Measurements from ENCODE around the gene PRKN. TPM values are rescaled to one million over a fixed set of nuclear protein-coding genes. Genes with fewer than 3 reads are reported as not detected.
"Not testable (repeated sequence)": the region's sequence is repeated elsewhere in the genome, so short reads cannot be mapped to it uniquely, and the experiment has no call there.

The PRKN gene
- total and polyA plus RNA-seq, 2 experiments from 2014 or later, result 11.7 to 28.1 TPM

DNA sequence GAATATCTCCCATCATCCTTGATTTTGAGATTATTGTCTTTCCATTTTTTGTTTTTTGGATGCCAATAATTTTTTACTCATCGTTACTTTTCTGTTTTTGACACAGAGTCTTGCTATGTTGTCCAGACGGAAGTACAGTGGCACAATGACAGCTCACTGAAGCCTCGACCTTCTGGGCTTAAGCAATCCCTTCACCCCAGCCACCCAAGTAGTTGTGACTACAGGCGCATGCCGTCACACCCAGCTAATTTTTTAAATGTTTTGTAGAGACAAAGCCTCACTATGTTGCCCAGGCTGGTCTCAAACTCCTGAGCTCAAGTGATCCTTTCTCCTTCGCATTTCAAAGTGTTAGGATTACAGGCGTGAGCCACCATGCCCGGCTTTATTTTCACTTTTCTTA, 851.3 kb downstream of the PRKN start:
- Histone ChIP-seq H3K27ac (no peak overlapping the region), H3K27me3 (no peaks in the 10 kb centered on the region), H3K9me3 (ENCODE audit: low read depth) (no peaks in the 10 kb centered on the region), H3K36me3 (no peaks in the 10 kb centered on the region), H3K4me1 (ENCODE audit: low read depth) (no peaks in the 10 kb centered on the region), H3K4me3 (no peak overlapping the region)
- TF ChIP-seq, protein P1, sequence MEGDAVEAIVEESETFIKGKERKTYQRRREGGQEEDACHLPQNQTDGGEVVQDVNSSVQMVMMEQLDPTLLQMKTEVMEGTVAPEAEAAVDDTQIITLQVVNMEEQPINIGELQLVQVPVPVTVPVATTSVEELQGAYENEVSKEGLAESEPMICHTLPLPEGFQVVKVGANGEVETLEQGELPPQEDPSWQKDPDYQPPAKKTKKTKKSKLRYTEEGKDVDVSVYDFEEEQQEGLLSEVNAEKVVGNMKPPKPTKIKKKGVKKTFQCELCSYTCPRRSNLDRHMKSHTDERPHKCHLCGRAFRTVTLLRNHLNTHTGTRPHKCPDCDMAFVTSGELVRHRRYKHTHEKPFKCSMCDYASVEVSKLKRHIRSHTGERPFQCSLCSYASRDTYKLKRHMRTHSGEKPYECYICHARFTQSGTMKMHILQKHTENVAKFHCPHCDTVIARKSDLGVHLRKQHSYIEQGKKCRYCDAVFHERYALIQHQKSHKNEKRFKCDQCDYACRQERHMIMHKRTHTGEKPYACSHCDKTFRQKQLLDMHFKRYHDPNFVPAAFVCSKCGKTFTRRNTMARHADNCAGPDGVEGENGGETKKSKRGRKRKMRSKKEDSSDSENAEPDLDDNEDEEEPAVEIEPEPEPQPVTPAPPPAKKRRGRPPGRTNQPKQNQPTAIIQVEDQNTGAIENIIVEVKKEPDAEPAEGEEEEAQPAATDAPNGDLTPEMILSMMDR (IDR thresholded peaks at IDR 0.05; ENCODE audit: low read depth, low read length), result no peak
- no peak for DNase-seq (ENCODE audit: low read depth in 1 of 2, low spot score in 1 of 2)

DNA sequence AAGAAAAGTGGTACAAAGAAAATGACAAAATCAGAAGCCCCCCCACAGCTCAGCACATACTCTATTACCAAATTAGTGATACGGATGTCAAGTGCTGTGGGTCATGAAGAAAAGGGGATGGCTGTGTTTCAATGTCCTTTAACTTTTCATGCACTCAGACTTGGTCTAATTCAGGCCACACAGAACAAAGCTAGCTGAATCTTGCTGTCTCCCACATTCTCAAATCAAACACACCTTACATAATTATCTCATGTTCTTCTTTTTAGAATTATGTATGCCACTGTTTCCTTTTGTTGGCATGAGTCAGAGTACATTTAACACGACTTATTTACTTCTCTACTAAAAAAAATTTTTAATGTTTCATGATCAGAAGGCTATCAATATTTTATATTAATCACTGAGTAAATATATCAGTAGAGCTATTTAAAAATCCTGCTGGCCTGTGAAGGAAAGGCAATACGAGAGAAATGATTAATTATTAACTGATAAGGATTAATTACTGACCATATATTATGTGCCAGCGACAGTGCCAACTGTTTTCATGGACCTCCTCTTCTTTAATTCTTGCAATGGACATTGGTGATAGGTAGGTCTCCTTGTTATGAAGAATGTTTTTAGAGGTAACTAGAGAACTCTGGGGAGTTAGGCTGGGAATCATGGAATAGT, 857.2 kb downstream of the PRKN start:
- no peak for DNase-seq (ENCODE audit: low read depth in 1 of 2, low spot score in 1 of 2)
- Histone ChIP-seq H3K36me3 (no peaks in the 10 kb centered on the region), H3K27me3 (no peaks in the 10 kb centered on the region), H3K4me1 (ENCODE audit: low read depth) (no peaks in the 10 kb centered on the region), H3K27ac (no peak overlapping the region), H3K9me3 (ENCODE audit: low read depth) (no peaks in the 10 kb centered on the region), H3K4me3 (no peak overlapping the region)
- TF ChIP-seq, protein P1 (IDR thresholded peaks at IDR 0.05; ENCODE audit: low read depth, low read length), result no peak

DNA sequence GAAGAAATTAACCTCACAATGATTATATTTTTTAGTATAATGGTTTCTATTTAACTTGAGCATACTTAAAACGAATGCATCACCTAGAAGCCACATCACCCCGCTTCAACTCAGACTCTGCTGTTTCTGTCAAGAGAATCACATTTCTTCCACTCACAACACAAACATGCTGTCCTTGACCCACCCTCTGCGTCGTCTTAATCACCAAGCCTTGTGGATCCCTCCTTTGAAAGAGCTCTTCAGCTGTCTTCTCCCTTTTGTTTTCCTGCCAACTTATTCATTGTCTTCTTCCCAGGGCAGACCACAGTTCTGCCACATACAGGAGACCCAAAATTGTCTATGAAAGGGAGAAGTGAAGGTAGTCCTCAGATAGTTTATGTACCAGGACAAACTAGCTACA, 858.1 kb downstream of the PRKN start:
- Histone ChIP-seq H3K4me1 (ENCODE audit: low read depth) (no peaks in the 10 kb centered on the region), H3K9me3 (ENCODE audit: low read depth) (no peaks in the 10 kb centered on the region), H3K27me3 (no peaks in the 10 kb centered on the region), H3K4me3 (no peak overlapping the region), H3K36me3 (no peaks in the 10 kb centered on the region), H3K27ac (no peak overlapping the region)
- no peak for DNase-seq (ENCODE audit: low read depth in 1 of 2, low spot score in 1 of 2)
- TF ChIP-seq, protein P1 (IDR thresholded peaks at IDR 0.05; ENCODE audit: low read depth, low read length), result no peak

DNA sequence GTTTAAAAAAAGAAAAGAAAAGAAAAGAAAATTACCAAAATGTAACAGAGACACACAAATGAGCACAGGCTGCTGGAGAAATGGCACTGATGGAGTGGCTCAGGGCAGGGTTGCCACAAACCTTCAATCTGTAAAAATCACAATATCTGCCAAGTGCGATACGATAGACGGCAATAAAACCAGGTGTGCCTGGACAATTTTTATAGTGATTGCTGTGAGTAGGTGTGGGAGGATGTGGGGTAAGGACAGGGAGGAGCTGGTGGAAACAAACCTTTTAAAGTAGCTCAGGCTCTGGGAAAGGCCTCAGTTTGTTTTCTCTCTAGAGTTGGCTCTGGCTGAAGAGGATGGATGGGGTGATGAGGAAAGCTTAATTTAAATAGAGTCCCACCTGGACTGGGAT, 861.0 kb downstream of the PRKN start:
- H3K4me3 ChIP-seq, result no peak overlapping the region
- no peak overlapping the region for H3K27ac ChIP-seq
- H3K36me3 ChIP-seq, result no peaks in the 10 kb centered on the region
- no peaks in the 10 kb centered on the region for H3K4me1 ChIP-seq (ENCODE audit: low read depth)
- H3K27me3 ChIP-seq, result no peaks in the 10 kb centered on the region
- DNase-seq (ENCODE audit: low read depth in 1 of 2, low spot score in 1 of 2), result no peak
- TF ChIP-seq, protein P1 (IDR thresholded peaks at IDR 0.05; ENCODE audit: low read depth, low read length), result no peak
- H3K9me3 ChIP-seq (ENCODE audit: low read depth), result no peaks in the 10 kb centered on the region

DNA sequence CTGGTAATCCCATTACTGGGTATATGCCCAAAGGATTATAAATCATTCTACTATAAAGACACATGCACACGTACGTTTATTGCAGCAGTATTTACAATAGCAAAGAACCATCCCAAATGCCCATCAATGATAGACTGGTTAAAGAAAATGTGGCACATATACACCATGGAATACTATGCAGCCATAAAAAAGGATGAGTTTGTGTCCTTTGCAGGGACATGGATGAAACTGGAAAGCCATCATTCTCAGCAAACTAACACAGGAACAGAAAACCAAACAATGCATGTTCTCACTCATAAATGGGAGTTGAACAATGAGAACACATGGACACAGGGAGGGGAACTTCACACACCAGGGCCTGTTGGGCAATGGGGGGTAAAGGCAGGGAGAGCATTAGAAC, 866.5 kb downstream of the PRKN start:
- not testable (repeated sequence) for H3K27ac ChIP-seq; H3K36me3 ChIP-seq; DNase-seq (ENCODE audit: low read depth in 1 of 2, low spot score in 1 of 2); H3K4me3 ChIP-seq; H3K4me1 ChIP-seq (ENCODE audit: low read depth); H3K9me3 ChIP-seq (ENCODE audit: low read depth); H3K27me3 ChIP-seq

DNA sequence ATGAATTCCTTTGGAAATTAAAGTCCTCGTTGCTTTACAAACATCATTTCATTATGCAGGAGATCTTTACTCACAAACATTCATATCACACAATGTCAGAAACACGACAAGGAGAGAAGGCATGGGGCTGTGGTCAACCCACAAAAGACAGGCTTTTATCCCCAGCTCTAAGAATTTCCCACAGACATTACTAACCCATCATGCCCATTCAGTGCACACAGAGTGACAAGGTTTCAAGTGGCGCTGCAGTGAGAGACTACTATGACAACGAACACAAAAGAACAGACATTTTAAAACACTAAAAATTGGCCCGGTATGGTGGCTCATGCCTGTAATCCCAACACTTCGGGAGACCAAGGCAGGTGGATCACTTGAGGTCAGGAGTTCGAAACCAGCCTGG, 873.9 kb downstream of the PRKN start:
- no peaks in the 10 kb centered on the region for H3K27me3 ChIP-seq
- no peaks in the 10 kb centered on the region for H3K9me3 ChIP-seq (ENCODE audit: low read depth)
- no peaks in the 10 kb centered on the region for H3K4me1 ChIP-seq (ENCODE audit: low read depth)
- TF ChIP-seq, protein P1 (IDR thresholded peaks at IDR 0.05; ENCODE audit: low read depth, low read length), result no peak
- no peak for DNase-seq (ENCODE audit: low read depth in 1 of 2, low spot score in 1 of 2)
- H3K36me3 ChIP-seq, result no peaks in the 10 kb centered on the region
- H3K27ac ChIP-seq, result no peak overlapping the region
- H3K4me3 ChIP-seq, result no peak overlapping the region

DNA sequence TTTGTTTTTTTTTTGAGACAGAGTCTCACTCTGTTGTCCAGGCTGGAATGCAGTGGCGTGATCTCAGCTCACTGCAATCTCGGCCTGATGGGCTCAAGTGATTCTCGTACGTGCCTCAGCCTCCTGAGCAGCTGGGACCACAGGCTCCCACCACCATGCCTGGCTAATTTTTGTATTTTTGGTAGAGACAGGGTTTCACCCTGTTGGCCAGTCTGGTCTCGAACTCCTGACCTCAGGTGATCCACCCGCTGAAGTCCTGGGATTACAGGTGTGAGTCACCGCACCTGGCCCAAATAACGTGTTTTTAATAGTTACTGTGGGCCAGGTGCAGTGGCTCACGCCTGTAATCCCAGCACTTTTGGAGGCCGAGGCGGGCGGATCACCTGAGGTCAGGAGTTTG, 876.1 kb downstream of the PRKN start:
- H3K27ac ChIP-seq; H3K4me3 ChIP-seq; H3K27me3 ChIP-seq; H3K36me3 ChIP-seq; H3K9me3 ChIP-seq (ENCODE audit: low read depth); DNase-seq (ENCODE audit: low read depth in 1 of 2, low spot score in 1 of 2); H3K4me1 ChIP-seq (ENCODE audit: low read depth): not testable (repeated sequence)
